Panc1 (cell line): ENCODE data around the gene SLC12A3. TPM values are rescaled to one million over a fixed set of nuclear protein-coding genes. Genes with fewer than 3 reads are reported as not detected.
A peak's percentile ranks its signal among the peaks of the same experiment; 100 is the strongest.

ENCODE experiments used
- ATAC-seq: fragments of 200-7000 bp; cut with Tn5 transposase; 2 replicates; pipeline ENCODE4 v1.9.1; 2020; ENCODE audit warnings: mild to moderate bottlenecking, moderate library complexity
- BruUV-seq: library from RNA; stranded (reverse); fragments of 400-500 nt; replicated peaks from 2 replicates; lab custom pipeline; 2021; lab: Mats Ljungman, UMichigan
- CTCF ChIA-PET: fragments of 300-600 bp; sonication (Branson Sonifier 250); formaldehyde crosslinking; loops from one replicate; lab custom pipeline; 2022; ENCODE audit warnings: antibody characterized with exemption; lab: Charles Lee
- POLR2A ChIA-PET: fragments of 300-600 bp; sonication (Branson Sonifier 250); formaldehyde crosslinking; loops from one replicate; lab custom pipeline; 2022; ENCODE audit warnings: antibody characterized with exemption; lab: Charles Lee
- DNase-seq: peaks from one replicate; pipeline ENCODE4 v3.0.0-alpha.2; 2010; ENCODE audit warnings: low read depth, low spot score
- H3K27ac ChIP-seq: 2 replicates; pipeline ENCODE4 v1.5.1; 2011; ENCODE audit warnings: mild to moderate bottlenecking, low read length, inconsistent platforms
- H3K27me3 ChIP-seq: fragments of 200-500 bp; sonication (Bioruptor generic); 2 replicates; pipeline ENCODE4 v1.6.0; 2014; ENCODE audit warnings: low read length, inconsistent platforms; ENCODE audit not compliant: control insufficient read depth, insufficient read depth
- H3K36me3 ChIP-seq: fragments of 200-500 bp; sonication (Bioruptor generic); 2 replicates; pipeline ENCODE4 v1.5.1; 2014; ENCODE audit warnings: inconsistent platforms, mild to moderate bottlenecking, low read length, moderate library complexity; ENCODE audit not compliant: control insufficient read depth, insufficient read depth
- H3K4me1 ChIP-seq: 2 replicates; pipeline ENCODE4 v1.5.1; 2011; ENCODE audit warnings: inconsistent platforms, mild to moderate bottlenecking, low read length, moderate library complexity; ENCODE audit not compliant: control insufficient read depth, insufficient read depth
- H3K4me3 ChIP-seq, 2 experiments: 2 replicates each; pipeline ENCODE4 v1.5.1; 2011 to 2012; ENCODE audit warnings: low read depth in 2 of 2, low read length in 2 of 2, mild to moderate bottlenecking in 2 of 2, inconsistent platforms in 1 of 2, moderate library complexity in 1 of 2
- H3K9me3 ChIP-seq: fragments of 200-500 bp; sonication (Bioruptor generic); 2 replicates; pipeline ENCODE4 v1.5.1; 2014; ENCODE audit warnings: low read depth, mild to moderate bottlenecking, inconsistent platforms, low read length, moderate library complexity; ENCODE audit not compliant: control insufficient read depth, insufficient read depth
- CTCF ChIP-seq: fragments of 450-650 bp; IDR thresholded peaks from 2 replicates; pipeline ENCODE4 v1.5.1; 2017; ENCODE audit warnings: mild to moderate bottlenecking
- POLR2AphosphoS5 ChIP-seq: IDR thresholded peaks from 2 replicates; pipeline ENCODE4 v1.6.1; 2012; ENCODE audit warnings: mild to moderate bottlenecking, low read depth, low read length, moderate library complexity
- REST ChIP-seq, 2 experiments: IDR thresholded peaks; 2 replicates each; pipeline ENCODE4 v1.6.1; 2011 to 2012; ENCODE audit warnings: low read depth in 2 of 2, control low read depth in 1 of 2, low read length in 1 of 2, mild to moderate bottlenecking in 1 of 2, moderate library complexity in 1 of 2; ENCODE audit not compliant: insufficient read depth in 1 of 2
- SIN3A ChIP-seq: IDR thresholded peaks from 2 replicates; pipeline ENCODE4 v1.6.1; 2012; ENCODE audit warnings: low read depth, mild to moderate bottlenecking, low read length, moderate library complexity, borderline replicate concordance; ENCODE audit not compliant: insufficient read depth
- TCF7L2 ChIP-seq: IDR thresholded peaks from 2 replicates; pipeline ENCODE4 v1.6.1; 2011; ENCODE audit warnings: mild to moderate bottlenecking, low read depth, low read length, inconsistent platforms
- in situ Hi-C: cut with HindIII; loops from 2 replicates; pipeline ENCODE4 v1.10.0; 2016; ENCODE audit warnings: low sequenced_read_pairs, low pct_unique_long_range_greater_than_20kb
- intact Hi-C: fragments of 100-400 bp; cut with micrococcal nuclease; formaldehyde crosslinking; loops from one replicate; pipeline ENCODE4 v1.10.0; 2022; ENCODE audit not compliant: unreplicated experiment
- total RNA-seq: library from RNA; stranded (reverse); gene quantifications from one replicate; pipeline ENCODE4 v1.2.1, GENCODE V29; 2021; ENCODE audit not compliant: unreplicated experiment

SLC12A3 gene
- total RNA-seq, 1 experiment from 2014 or later: 0.15 TPM

GRCh38 chr16:56871172-56871593 is 6.2 kb downstream of the SLC12A3 start:
- H3K4me1 ChIP-seq: no peaks in the 10 kb centered on the region
- ChIA-PET POLR2A (no interaction called here), CTCF (interaction anchor here (0.7 kb wide), 1 partner anchor 80 kb away, joined by 3 read pairs; no protein-coding TSS in a partner anchor)
- BruUV-seq: no TSS peak
- TF ChIP-seq CTCF (no peak), POLR2AphosphoS5 (no peak)
- in situ Hi-C loops (no loop called here), intact Hi-C loops (loop anchor here (10.0 kb wide), 1 partner anchor 64 kb away; the partner anchor contains the start of gene HERPUD1)
- H3K27me3 ChIP-seq: no peaks in the 10 kb centered on the region
- H3K9me3 ChIP-seq: no peaks in the 10 kb centered on the region
- H3K36me3 ChIP-seq: no peaks in the 10 kb centered on the region
- DNase-seq (no peak), ATAC-seq (peak; percentile 31; the same call in 1 of the 2 replicates)
- no peak overlapping the region for H3K4me3 ChIP-seq
- no peak overlapping the region for H3K27ac ChIP-seq

- POLR2A ChIA-PET: no interaction called here
- in situ Hi-C loops: no loop called here
- H3K27ac ChIP-seq: no peak overlapping the region
Measured at GRCh38 chr16:56872863-56873391, 7.9 kb downstream of the SLC12A3 start.

GRCh38 chr16:56874800-56875199 is 9.8 kb downstream of the SLC12A3 start:
- Histone ChIP-seq H3K27ac (no peak overlapping the region), H3K4me1 (no peaks in the 10 kb centered on the region), H3K9me3 (no peaks in the 10 kb centered on the region), H3K36me3 (no peaks in the 10 kb centered on the region), H3K4me3 (no peak overlapping the region), H3K27me3 (no peaks in the 10 kb centered on the region)
- ATAC-seq: 0 out of 2 replicates have a peak, but pooled peaks have one; percentile 22
- in situ Hi-C loops (no loop called here), intact Hi-C loops (loop anchor here (10.0 kb wide), 1 partner anchor 60 kb away; the partner anchor contains the start of gene HERPUD1)
- POLR2A ChIA-PET: no interaction called here
- no peak for TF ChIP-seq REST (IDR thresholded peaks at IDR 0.05; ENCODE audit: insufficient read depth in 1 of 2, low read depth in 2 of 2, low read length in 1 of 2)
- TF ChIP-seq SIN3A: no peak
- no peak for TF ChIP-seq TCF7L2
- TF ChIP-seq POLR2AphosphoS5: no peak
- TF ChIP-seq CTCF: no peak
- no TSS peak for BruUV-seq
- CTCF ChIA-PET: no interaction called here
- no peak for DNase-seq

More at GRCh38 chr16:56872863-56873391, 7.9 kb downstream of the SLC12A3 start:
- no peak for TF ChIP-seq CTCF
- no peak for TF ChIP-seq TCF7L2
- H3K36me3 ChIP-seq: no peaks in the 10 kb centered on the region
- CTCF ChIA-PET: no interaction called here
- no peaks in the 10 kb centered on the region for H3K4me1 ChIP-seq
- H3K27me3 ChIP-seq: no peaks in the 10 kb centered on the region
- BruUV-seq: no TSS peak
- ATAC-seq: no peak
- DNase-seq: no peak
- H3K4me3 ChIP-seq: no peak overlapping the region
- intact Hi-C loops: loop anchor here (10.0 kb wide), 1 partner anchor 62 kb away; the partner anchor contains the start of gene HERPUD1
- H3K9me3 ChIP-seq: no peaks in the 10 kb centered on the region
